IMR-90 (cell line): Measurements from ENCODE around the gene CSE1L. TPM values are rescaled to one million over a fixed set of nuclear protein-coding genes. Genes with fewer than 3 reads are reported as not detected.

Experiments
- ATAC-seq: fragments of 200-7000 bp; cut with Tn5 transposase; 2 replicates; pipeline ENCODE4 v1.9.1; 2020; ENCODE audit warnings: low read depth, mild to moderate bottlenecking, moderate library complexity
- Bru-seq: library from RNA; stranded (reverse); fragments of 400-500 nt; gene quantifications from one replicate; lab custom pipeline; 2021; lab: Mats Ljungman, UMichigan
- BruChase-seq, 2 experiments: library from RNA; stranded (reverse); fragments of 400-500 nt; gene quantifications; one replicate each; lab custom pipeline; 2021; lab: Mats Ljungman, UMichigan
- BruUV-seq: library from RNA; stranded (reverse); fragments of 400-500 nt; replicated peaks from 2 replicates; lab custom pipeline; 2021; lab: Mats Ljungman, UMichigan
- CTCF ChIA-PET: fragments of 300-600 bp; formaldehyde crosslinking; extraction: SDS; loops from one replicate; lab custom pipeline; 2021; ENCODE audit warnings: antibody characterized with exemption; lab: Yijun Ruan, JAX
- POLR2A ChIA-PET: fragments of 300-600 bp; sonication (Branson Sonifier 250); formaldehyde crosslinking; loops from one replicate; lab custom pipeline; 2022; ENCODE audit warnings: antibody characterized with exemption; ENCODE audit not compliant: unreplicated experiment; lab: Charles Lee
- DNase-seq: peaks from one replicate; pipeline ENCODE4 v3.0.0; 2013
- H2AFZ ChIP-seq: replicated peaks from 2 replicates; pipeline ENCODE3; 2013; ENCODE audit warnings: low read length, mild to moderate bottlenecking; ENCODE audit not compliant: poor library complexity
- H2AK5ac ChIP-seq: 2 replicates; pipeline ENCODE4 v1.6.1; 2013; ENCODE audit warnings: low read depth, low read length, inconsistent platforms
- H2AK9ac ChIP-seq: replicated peaks from 2 replicates; pipeline ENCODE3; 2013; ENCODE audit warnings: mild to moderate bottlenecking, low read depth, low read length, moderate library complexity; ENCODE audit not compliant: poor library complexity
- H2BK120ac ChIP-seq: 2 replicates; pipeline ENCODE4 v1.6.1; 2013; ENCODE audit warnings: low read depth, low read length, inconsistent platforms
- H2BK15ac ChIP-seq: 3 replicates; pipeline ENCODE4 v1.6.1; 2013; ENCODE audit warnings: low read depth, low read length, inconsistent platforms
- H2BK20ac ChIP-seq: 2 replicates; pipeline ENCODE4 v1.6.1; 2013; ENCODE audit warnings: low read depth, mild to moderate bottlenecking, inconsistent platforms, low read length, moderate library complexity
- H2BK5ac ChIP-seq: 2 replicates; pipeline ENCODE4 v1.6.1; 2013; ENCODE audit warnings: mild to moderate bottlenecking, low read depth, low read length, inconsistent platforms; ENCODE audit not compliant: poor library complexity, severe bottlenecking
- H3K14ac ChIP-seq: replicated peaks from 2 replicates; pipeline ENCODE4 v1.6.1; 2013; ENCODE audit warnings: low read depth, low read length, inconsistent platforms
- H3K18ac ChIP-seq: 2 replicates; pipeline ENCODE4 v1.6.1; 2013; ENCODE audit warnings: low read depth, low read length, control low read depth
- H3K23ac ChIP-seq: 2 replicates; pipeline ENCODE4 v1.6.1; 2013; ENCODE audit warnings: low read depth, low read length, inconsistent platforms
- H3K27ac ChIP-seq: 2 replicates; pipeline ENCODE4 v1.5.1; 2013; ENCODE audit warnings: mild to moderate bottlenecking, control low read depth, low read length; ENCODE audit not compliant: insufficient read depth
- H3K27me3 ChIP-seq: 2 replicates; pipeline ENCODE4 v1.6.1; 2013; ENCODE audit warnings: low read length; ENCODE audit not compliant: control insufficient read depth, insufficient read depth
- H3K36me3 ChIP-seq: 2 replicates; pipeline ENCODE4 v1.6.1; 2013; ENCODE audit warnings: low read length, mixed read lengths; ENCODE audit not compliant: control insufficient read depth, insufficient read depth
- H3K4ac ChIP-seq: 2 replicates; pipeline ENCODE4 v1.6.1; 2013; ENCODE audit warnings: low read depth, low read length, inconsistent platforms
- H3K4me1 ChIP-seq: 2 replicates; pipeline ENCODE4 v1.6.1; 2013; ENCODE audit warnings: low read length, mixed read lengths; ENCODE audit not compliant: control insufficient read depth, insufficient read depth
- H3K4me2 ChIP-seq: 2 replicates; pipeline ENCODE4 v1.6.1; 2013; ENCODE audit warnings: low read depth, mild to moderate bottlenecking, control low read depth, low read length, moderate library complexity
- H3K4me3 ChIP-seq: 2 replicates; pipeline ENCODE4 v1.5.1; 2013; ENCODE audit warnings: low read depth, mild to moderate bottlenecking, control low read depth, low read length, moderate library complexity; ENCODE audit not compliant: insufficient read depth
- H3K56ac ChIP-seq: 2 replicates; pipeline ENCODE4 v1.6.1; 2013; ENCODE audit warnings: low read length, inconsistent platforms; ENCODE audit not compliant: insufficient read depth; ENCODE audit errors: extremely low read depth
- H3K79me1 ChIP-seq, 2 experiments: 2 replicates each; pipeline ENCODE4 v1.6.1; 2013; ENCODE audit warnings: low read length in 2 of 2, inconsistent platforms in 1 of 2, low read depth in 1 of 2
- H3K9ac ChIP-seq: 2 replicates; pipeline ENCODE4 v1.6.1; 2013; ENCODE audit warnings: low read depth, low read length, control low read depth
- H3K9me1 ChIP-seq: 2 replicates; pipeline ENCODE4 v1.6.1; 2013; ENCODE audit warnings: low read length, inconsistent platforms; ENCODE audit not compliant: insufficient read depth
- H3K9me3 ChIP-seq: 2 replicates; pipeline ENCODE4 v1.6.1; 2013; ENCODE audit warnings: low read length; ENCODE audit not compliant: control insufficient read depth, insufficient read depth
- H4K20me1 ChIP-seq: 2 replicates; pipeline ENCODE4 v1.6.1; 2013; ENCODE audit warnings: low read length, inconsistent platforms; ENCODE audit not compliant: insufficient read depth
- H4K5ac ChIP-seq: 2 replicates; pipeline ENCODE4 v1.6.1; 2013; ENCODE audit warnings: mild to moderate bottlenecking, low read depth, low read length, control low read depth
- H4K8ac ChIP-seq, 2 experiments: 2 replicates each; pipeline ENCODE4 v1.6.1; 2013; ENCODE audit warnings: low read depth in 2 of 2, low read length in 2 of 2, control low read depth in 1 of 2, inconsistent platforms in 1 of 2
- H4K91ac ChIP-seq: 2 replicates; pipeline ENCODE4 v1.6.1; 2013; ENCODE audit warnings: low read depth, low read length, inconsistent platforms; ENCODE audit not compliant: insufficient read depth
- BHLHE40 ChIP-seq: fragments of 150-350 bp; IDR thresholded peaks from 2 replicates; pipeline ENCODE4 v1.6.1; 2016; ENCODE audit warnings: mild to moderate bottlenecking, low read depth, low read length
- CEBPB ChIP-seq: IDR thresholded peaks from 2 replicates; pipeline ENCODE4 v1.6.1; 2012; ENCODE audit warnings: low read depth, low read length, improper control_type of control experiment
- CHD1 ChIP-seq: IDR thresholded peaks from 2 replicates; pipeline ENCODE4 v1.6.1; 2012; ENCODE audit warnings: low read depth, low read length, improper control_type of control experiment
- CTCF ChIP-seq: conservative IDR thresholded peaks from 2 replicates; pipeline ENCODE4 v1.5.1; 2012; ENCODE audit warnings: mild to moderate bottlenecking, low read depth, low read length, improper control_type of control experiment
- FOS ChIP-seq: fragments of 150-350 bp; IDR thresholded peaks from 2 replicates; pipeline ENCODE4 v1.6.1; 2016; ENCODE audit warnings: low read depth, low read length
- MAFK ChIP-seq: IDR thresholded peaks from 2 replicates; pipeline ENCODE4 v1.6.1; 2012; ENCODE audit warnings: low read depth, low read length, improper control_type of control experiment
- MAZ ChIP-seq: IDR thresholded peaks from 2 replicates; pipeline ENCODE4 v1.6.1; 2012; ENCODE audit warnings: low read depth, mild to moderate bottlenecking, low read length, improper control_type of control experiment, moderate library complexity, borderline replicate concordance
- MXI1 ChIP-seq: IDR thresholded peaks from 2 replicates; pipeline ENCODE4 v1.6.1; 2012; ENCODE audit warnings: low read depth, mild to moderate bottlenecking, low read length, moderate library complexity, borderline replicate concordance
- NFE2L2 ChIP-seq: fragments of 150-350 bp; IDR thresholded peaks from 2 replicates; pipeline ENCODE4 v1.6.1; 2016; ENCODE audit warnings: low read depth, mild to moderate bottlenecking, low read length
- POLR2A ChIP-seq: IDR thresholded peaks from 2 replicates; pipeline ENCODE4 v1.6.1; 2012; ENCODE audit warnings: mild to moderate bottlenecking, low read depth, low read length
- RFX5 ChIP-seq: IDR thresholded peaks from 2 replicates; pipeline ENCODE4 v1.8.0; 2012; ENCODE audit warnings: low read depth, mild to moderate bottlenecking, low read length, moderate library complexity
- SMC3 ChIP-seq: fragments of 150-350 bp; IDR thresholded peaks from 2 replicates; pipeline ENCODE4 v1.6.1; 2016; ENCODE audit warnings: low read depth, mild to moderate bottlenecking, antibody characterized with exemption, low read length, moderate library complexity
- USF2 ChIP-seq: fragments of 150-350 bp; IDR thresholded peaks from 2 replicates; pipeline ENCODE4 v1.6.1; 2017; ENCODE audit warnings: mild to moderate bottlenecking, antibody characterized with exemption, low read length, low read depth
- WGBS, 2 experiments: methylation state at CpG; one replicate each; pipeline versions ENCODE4 v1.1.5 to v1.1.7; 2013; ENCODE audit warnings: missing lambda C conversion rate in 2 of 2; ENCODE audit not compliant: insufficient read length in 1 of 2; ENCODE audit errors: extremely low coverage in 2 of 2; 5-methylcytosine and 5-hydroxymethylcytosine counted together
- dilution Hi-C: fragments of 300-500 bp; cut with HindIII; formaldehyde crosslinking; loops from one replicate; pipeline ENCODE4 v1.14.3; 2018; ENCODE audit warnings: low sequenced_read_pairs; ENCODE audit not compliant: unreplicated experiment
- in situ Hi-C: fragments of 300-500 bp; cut with MboI; formaldehyde crosslinking; loops from 3 replicates; pipeline ENCODE4 v1.14.3; 2019; ENCODE audit warnings: low sequenced_read_pairs, inconsistent platforms, mixed read lengths
- intact Hi-C: fragments of 100-400 bp; cut with micrococcal nuclease; formaldehyde crosslinking; loops from 2 replicates; pipeline ENCODE4 v1.10.0; 2022
- long read RNA-seq: library from polyadenylated mRNA; unstranded; transcript quantifications from one replicate; pipeline ENCODE4 v2.0.0, GENCODE V29; 2021; ENCODE audit not compliant: unreplicated experiment
- polyA plus RNA-seq, 3 experiments: library from polyadenylated mRNA; depleted of rRNA; stranded (reverse); fragments of >200 nt; gene quantifications; 2 replicates each; pipeline ENCODE4 v1.2.3, GENCODE V29; 2012; ENCODE audit warnings: low replicate concordance in 1 of 3
- total RNA-seq: library from RNA; depleted of rRNA; stranded (reverse); fragments of >200 nt; gene quantifications from 2 replicates; pipeline ENCODE4 v1.2.3, GENCODE V29; 2012; rRNA removed

The CSE1L gene
- 81.7 and 114 TPM in 2 replicates for total RNA-seq
- 26.4 and 34.3 TPM in 2 replicates for polyA plus RNA-seq (2012; rRNA removed)
- 4.5 and 7.7 TPM in 2 replicates for polyA plus RNA-seq (2012; cell fraction: cytosol; rRNA removed)
- polyA plus RNA-seq (2012; cell fraction: nucleus; rRNA removed; ENCODE audit: low replicate concordance): 1.9 and 14.6 TPM in 2 replicates
- Bru-seq, nascent RNA: percentile 79 among the genes with signal in this experiment
- BruChase-seq, experiment 1, labeled RNA remaining after a 6-hour chase: percentile 87 among the genes with signal in this experiment
- percentile 78 among the genes with signal in this experiment for BruChase-seq, experiment 2, labeled RNA remaining after a 2-hour chase
- long read RNA-seq, transcript CSE1L-201 (25 exons, 3,553 nt): major isoform, 29 of 38 reads
- long read RNA-seq, partial matches to known transcripts: 5 of 38 reads
- long read RNA-seq, other reads (novel, unspliced or antisense): 4 of 38 reads

GRCh38 chr20:49046087-49046900 is at the start of gene CSE1L:
Gene CSE1L (plus strand): TSS chr20:49046312. CDS start chr20:49058464, 12,152 bp downstream.
- H2BK120ac ChIP-seq: peak within 1 kb of the TSS; percentile 33
- peak within 1 kb of the TSS; percentile 96 for H3K4me2 ChIP-seq
- H3K4ac ChIP-seq: peak within 1 kb of the TSS; percentile 92
- H3K4me3 ChIP-seq: peak within 1 kb of the TSS; percentile 69
- H2BK20ac ChIP-seq: no peak within 1 kb of the TSS; the same call in 1 of the 2 replicates
- peak within 1 kb of the TSS; percentile 61 for H4K91ac ChIP-seq
- H2BK15ac ChIP-seq: peak within 1 kb of the TSS; percentile 12; the same call in 1 of the 3 replicates
- peaks cover 3% of the 10 kb centered on the region; the same call in 1 of the 2 replicates for H3K9me1 ChIP-seq
- no TSS peak for BruUV-seq
- H3K9ac ChIP-seq: peak within 1 kb of the TSS; percentile 92
- intact Hi-C loops: no loop called here
- H4K20me1 ChIP-seq: peaks cover 15% of the 10 kb centered on the region
- in situ Hi-C loops: no loop called here
- H2BK5ac ChIP-seq: peak within 1 kb of the TSS; percentile 78
- WGBS, 2 experiments: 0% methylated on average over 50 of the region's 80 CpGs; no CpG with 5 or more reads in 1 of the 2 experiments
- peak within 1 kb of the TSS; percentile 96 for H3K14ac ChIP-seq
- H2AK5ac ChIP-seq: peak within 1 kb of the TSS; percentile 86
- H3K79me1 ChIP-seq: peaks cover 0 to 39% of the 10 kb centered on the region in 2 experiments; a peak in 2 of 4 replicates
- H3K36me3 ChIP-seq: no peaks in the 10 kb centered on the region; the same call in 1 of the 2 replicates
- H3K27ac ChIP-seq: peak within 1 kb of the TSS; percentile 70
- H3K23ac ChIP-seq: peak within 1 kb of the TSS; percentile 97
- POLR2A ChIA-PET: no interaction called here
- peak within 1 kb of the TSS; percentile 35; the same call in 1 of the 2 replicates for H3K18ac ChIP-seq
- dilution Hi-C loops: no loop called here
- DNase-seq (peak; percentile 94), ATAC-seq (peak; percentile 93)
- no peaks in the 10 kb centered on the region for H3K27me3 ChIP-seq
- CTCF ChIA-PET: no interaction called here
- H4K8ac ChIP-seq: peak within 1 kb of the TSS; percentile 46 to 95
- H3K4me1 ChIP-seq: peaks cover 4% of the 10 kb centered on the region; the same call in 1 of the 2 replicates
- H2AFZ ChIP-seq: peak within 1 kb of the TSS; percentile 89
- peak within 1 kb of the TSS; percentile 83 for H4K5ac ChIP-seq
- H2AK9ac ChIP-seq: peak within 1 kb of the TSS; percentile 97
- H3K56ac ChIP-seq: peak within 1 kb of the TSS; percentile 88
- H3K9me3 ChIP-seq: no peaks in the 10 kb centered on the region
- TF ChIP-seq NFE2L2 (no peak), MXI1 (peak; percentile 95), SMC3 (no peak), USF2 (peak; percentile 9; the same call in 1 of the 2 replicates), FOS (0 out of 2 replicates have a peak, but pooled peaks have one; percentile 21), RFX5 (no peak), BHLHE40 (no peak; the same call in 1 of the 2 replicates), CTCF (no peak), CHD1 (no peak), POLR2A (peak; percentile 66), MAZ (peak; percentile 57; the same call in 1 of the 2 replicates), CEBPB (no peak), MAFK (no peak)
